NCI-H2029 treated with DMSO at 0.1 percent for 48 hours (cell line): ENCODE data around the gene MAPK8IP1.
A peak's percentile ranks its signal among the peaks of the same experiment; 100 is the strongest.
"Not testable (repeated sequence)": the region's sequence is repeated elsewhere in the genome, so short reads cannot be mapped to it uniquely, and the experiment has no call there.

Source experiments
- DNase-seq: peaks from one replicate; lab custom pipeline; 2025; lab: John Stamatoyannopoulos, UW

Gene MAPK8IP1

DNA sequence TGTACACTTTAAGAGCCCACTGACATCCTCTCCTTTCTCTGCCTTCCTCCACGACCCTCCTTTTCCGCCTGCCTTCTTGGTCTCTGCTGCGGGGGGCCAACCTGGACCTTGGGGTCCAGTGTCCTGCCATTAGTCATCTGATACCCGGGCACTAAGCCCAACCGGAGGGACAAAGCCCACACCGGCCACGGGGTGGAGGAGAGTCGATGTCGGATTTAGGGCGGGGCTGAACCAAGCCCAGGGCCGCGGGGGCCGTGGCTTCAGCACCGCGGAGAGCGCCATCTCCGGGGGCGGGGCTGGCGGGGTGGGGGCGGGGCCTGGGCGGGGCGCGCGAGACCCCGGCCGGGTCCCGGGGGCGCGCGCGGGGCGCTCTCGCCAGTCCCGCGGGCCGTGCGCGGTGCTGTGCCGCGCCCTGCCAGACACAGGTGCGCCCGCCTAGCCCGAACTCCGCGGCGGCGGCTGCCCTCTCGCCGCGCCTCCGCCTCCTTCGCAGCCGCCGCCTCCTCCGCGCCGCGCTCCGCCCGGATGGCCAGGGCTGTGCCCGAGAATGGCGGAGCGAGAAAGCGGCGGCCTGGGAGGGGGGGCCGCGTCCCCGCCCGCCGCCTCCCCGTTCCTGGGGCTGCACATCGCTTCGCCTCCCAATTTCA is at the start of gene MAPK8IP1:
Gene MAPK8IP1 (plus strand): TSS at position 378 of the 647 bp plus-strand sequence. CDS start 170 bp downstream, at position 548.
- no peak for DNase-seq

DNA sequence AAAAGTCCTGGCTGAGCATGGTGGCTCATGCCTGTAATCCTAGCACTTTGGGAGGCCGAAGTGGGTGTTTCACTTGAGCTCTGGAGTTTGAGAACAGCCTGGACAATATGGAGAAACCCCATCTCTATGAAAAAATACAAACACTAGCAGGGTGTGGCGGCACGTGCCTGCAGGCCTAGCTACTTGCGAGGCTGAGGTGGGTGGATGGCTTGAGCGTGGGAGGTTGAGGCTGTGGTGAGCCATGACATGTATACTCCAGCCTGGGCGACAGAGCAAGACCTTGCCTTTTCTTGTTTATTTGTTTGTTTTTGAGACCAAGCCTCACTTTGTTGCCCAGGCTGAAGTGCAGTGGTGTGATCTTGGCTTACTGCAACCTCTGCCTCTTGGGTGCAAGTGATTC is 46.2 kb upstream of the MAPK8IP1 start:
- no peak for DNase-seq

DNA sequence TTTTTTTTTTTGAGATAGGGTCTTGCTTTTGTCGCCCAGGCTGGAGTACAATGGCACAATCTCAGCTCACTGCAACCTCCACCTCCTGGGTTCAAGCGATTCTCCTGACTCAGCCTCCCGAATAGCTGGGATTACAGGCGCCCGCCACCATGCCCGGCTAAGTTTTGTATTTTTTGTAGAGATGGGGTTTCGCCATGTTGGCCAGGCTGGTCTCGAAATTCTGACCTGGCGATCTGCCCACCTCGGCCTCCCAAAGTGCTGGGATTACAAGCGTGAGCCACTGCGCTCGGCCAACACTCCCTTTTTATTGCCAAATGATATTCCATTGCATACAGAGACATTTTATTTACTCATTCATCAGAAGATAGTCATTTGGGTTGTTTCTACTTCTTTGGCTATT is 45.2 kb upstream of the MAPK8IP1 start:
- not testable (repeated sequence) for DNase-seq

DNA sequence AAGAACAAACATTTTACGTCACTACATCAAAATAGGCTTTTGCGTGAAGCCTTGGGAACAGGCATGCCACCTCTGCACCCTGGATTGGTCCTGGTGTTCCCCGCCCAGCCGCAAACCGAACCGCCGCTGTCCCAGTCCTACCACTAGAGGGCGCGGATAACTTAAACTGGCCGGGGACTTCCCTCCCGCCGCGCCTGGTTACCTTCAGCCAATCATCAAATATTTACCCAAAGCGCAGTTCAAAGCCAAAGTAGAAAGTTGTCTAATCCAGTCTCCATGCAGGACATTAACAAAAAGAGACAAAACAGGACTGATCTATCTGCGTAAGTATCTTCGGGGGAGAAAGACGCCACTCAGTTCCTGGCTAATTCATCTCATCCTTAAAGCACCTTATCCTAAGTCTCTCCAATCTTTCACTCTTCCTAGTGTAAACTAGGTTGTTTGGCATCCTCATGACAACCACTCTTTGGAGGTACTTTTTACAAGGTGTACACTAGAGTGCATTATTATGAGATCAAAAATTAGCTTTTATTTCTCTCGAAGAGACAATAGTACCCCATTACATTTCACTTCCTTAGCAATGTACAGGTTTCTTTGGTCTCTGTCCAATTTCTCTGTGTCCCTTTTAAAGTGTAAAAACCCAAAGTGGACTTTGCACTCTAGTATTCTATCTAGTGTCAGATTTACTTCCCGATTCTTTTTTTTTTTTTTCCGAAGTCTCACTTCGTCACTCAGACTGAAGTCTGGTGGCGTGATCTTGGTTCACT is 42.1 kb upstream of the MAPK8IP1 start:
- DNase-seq = peak; percentile 95

DNA sequence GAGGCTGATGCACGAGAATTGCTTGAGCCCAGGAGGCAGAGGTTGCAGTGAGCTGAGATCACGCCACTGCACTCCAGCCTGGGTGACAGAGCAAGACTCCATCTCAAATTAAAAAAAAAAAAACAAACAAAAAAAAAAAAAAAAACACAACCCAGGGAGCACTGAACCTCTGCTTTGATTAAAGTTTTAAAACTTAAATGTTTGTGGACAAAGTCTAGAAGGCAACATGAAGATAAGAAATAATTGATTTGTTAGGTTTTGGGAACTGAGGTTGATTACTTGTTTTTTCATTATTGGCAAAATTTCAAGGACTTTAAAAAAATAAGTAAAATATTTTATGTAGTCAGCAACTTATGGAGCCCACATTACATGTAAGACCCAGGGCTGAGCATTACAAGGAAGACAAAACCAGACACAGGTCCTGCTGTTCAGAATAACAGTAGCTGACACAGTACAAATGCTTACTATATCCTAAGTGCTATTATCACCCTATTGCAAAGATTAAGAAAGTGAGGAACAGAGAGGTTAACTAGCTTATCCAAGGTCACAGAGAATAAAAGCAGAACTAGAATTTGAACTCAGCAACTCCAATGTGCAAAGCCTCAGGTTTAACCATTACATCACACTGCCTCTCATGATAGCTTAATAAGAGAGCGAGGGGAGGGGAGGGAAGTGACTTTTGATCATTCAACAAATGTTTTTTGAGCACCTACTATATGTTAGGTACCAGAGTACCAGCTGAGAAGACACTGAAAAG is 40.5 kb upstream of the MAPK8IP1 start:
- DNase-seq = no peak

DNA sequence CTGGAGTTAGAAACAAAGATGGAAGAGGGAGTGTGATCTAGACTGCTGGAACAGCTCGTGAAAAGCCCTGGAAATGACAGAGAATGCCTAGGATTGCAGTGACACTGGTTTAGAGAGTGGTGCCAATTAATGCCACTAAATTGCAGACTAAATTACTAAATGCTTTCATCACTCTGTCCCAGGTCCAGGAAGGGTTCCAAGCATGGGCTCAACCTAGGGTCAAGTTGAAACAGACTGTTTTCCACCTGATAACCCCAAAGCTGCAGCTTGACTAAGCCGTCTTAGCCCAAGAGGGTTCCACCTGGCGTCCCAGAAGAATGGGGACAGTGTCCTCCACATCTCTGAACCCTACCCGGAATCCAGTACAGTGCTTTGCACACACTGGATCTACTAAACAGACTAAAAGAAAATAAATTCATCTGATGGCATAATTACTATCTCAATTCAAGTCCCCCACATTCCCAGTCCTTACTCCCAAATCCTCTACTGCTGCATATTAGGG is 39.2 kb upstream of the MAPK8IP1 start:
- no peak for DNase-seq

DNA sequence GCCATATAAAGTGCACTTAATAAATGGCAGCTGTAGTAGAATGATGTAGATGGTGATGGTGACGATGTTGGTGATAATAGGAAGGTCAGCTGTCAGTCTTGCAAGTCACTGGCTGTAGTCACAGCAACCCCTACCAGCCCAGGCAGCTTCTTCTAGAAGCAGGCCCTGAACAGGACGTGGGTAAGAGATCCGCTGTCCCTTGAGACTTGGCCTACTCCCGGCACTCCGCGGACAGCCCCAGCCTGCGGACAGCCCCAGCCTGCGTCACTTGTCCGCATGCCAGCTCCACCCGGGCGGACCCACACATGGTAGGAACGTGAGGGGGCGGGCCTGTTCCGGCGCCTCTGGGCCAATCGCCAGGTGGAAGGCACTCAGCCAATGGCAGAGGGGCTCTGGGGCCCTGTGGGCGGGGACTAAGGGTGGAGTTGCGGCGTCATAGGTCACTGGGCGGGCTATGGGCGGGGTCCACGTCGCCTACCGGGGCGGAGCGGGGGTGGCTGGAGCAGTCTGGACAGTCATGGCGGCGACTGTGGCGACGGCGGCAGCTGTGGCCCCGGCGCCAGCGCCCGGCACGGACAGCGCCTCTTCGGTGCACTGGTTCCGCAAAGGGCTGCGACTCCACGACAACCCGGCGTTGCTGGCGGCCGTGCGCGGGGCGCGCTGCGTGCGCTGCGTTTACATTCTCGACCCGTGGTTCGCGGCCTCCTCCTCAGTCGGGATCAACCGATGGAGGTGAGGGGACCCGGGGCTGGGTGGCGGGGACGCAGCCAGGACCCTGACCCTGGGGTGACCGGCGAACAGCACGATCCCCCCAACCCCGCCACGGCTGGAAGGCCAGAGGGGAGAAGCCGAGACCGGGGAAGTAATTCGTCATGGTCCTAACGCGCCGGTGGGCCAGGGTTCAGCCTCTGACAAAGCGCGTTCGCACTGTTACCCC is 38.2 kb upstream of the MAPK8IP1 start, which contains the start of gene CRY2:
Gene CRY2 (plus strand): TSS at position 502 of the 937 bp plus-strand sequence. CDS start 16 bp downstream, at position 518.
- peak; percentile 82 for DNase-seq

DNA sequence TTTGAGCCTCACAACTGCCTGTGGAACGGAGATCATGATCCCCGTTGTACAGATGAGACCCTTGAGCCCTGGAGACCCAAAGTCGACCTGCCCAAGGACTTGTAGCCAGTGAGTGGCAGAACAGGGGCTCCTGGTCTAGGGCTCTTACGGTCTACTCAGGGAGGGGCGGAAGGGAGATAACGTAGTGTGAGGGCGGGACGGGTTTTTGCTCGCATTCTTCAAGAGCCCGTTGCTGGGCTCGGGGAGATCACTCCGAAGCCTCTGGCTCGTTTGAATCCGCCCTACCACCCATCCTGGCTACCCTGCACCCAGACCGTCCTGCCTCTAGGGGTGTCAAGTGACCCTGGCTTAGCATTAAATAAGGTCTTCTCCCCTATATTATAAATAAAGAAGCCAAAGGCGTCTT is 37.5 kb upstream of the MAPK8IP1 start:
- peak; percentile 17 for DNase-seq

DNA sequence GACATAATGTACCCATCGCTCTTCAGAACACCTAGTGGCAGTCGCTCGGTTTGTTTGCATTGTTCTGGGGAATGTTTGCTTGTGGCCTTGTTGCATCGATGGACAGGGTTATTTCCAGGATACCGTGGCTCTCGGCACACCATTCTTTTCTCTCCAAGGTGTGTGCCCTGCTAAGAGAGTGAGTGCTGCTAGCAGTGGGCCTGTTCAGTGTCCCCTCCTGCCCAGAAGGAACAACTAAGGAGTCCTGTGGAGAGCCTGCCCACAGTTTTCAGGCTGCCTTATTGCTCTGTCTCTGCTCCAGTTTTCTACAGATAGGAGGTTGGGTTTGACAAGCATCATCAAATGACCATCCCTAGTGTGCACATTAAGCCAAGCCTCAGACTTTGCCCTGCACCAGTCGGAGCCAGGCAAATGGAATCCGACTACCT is 36.8 kb upstream of the MAPK8IP1 start:
- DNase-seq = peak; percentile 35

DNA sequence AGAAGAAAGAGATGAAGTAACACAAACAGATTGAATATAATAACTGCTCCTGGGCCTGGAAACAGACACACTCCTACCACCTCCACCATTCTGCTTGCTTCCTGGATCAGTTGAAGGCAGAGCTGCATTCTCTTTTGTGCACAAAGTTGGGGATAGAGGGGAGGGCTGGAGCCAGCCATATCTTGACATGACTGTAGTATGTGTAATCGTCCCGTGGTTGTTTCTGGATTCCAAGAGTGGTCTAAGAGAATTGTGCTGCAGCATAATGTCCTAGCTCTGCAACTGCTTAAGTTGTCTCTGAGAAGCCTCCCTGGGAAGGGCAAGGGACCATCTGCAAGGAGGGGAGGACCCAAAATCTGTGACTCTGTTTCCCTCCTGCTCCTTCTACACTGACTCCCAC is 35.0 kb upstream of the MAPK8IP1 start:
- DNase-seq = no peak

DNA sequence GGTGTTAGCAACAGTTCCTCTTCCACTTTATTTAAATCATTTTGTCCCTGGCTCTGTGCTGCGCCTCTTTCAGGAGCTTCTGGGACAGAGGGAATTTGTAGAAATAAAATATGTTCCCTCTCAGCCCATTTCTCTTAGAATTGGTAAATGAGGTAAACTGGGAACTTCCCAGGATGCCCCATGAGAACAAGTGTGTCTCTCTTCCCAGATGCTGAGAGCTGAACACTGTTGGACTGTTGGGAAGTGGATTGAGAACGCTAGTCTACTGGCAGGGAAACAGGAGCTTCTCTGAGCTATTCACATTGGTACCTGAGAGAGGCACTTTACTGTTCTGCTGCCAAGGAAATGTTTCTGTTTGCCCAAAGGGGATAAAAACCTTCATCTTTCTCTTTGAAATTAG is 34.2 kb upstream of the MAPK8IP1 start:
- no peak for DNase-seq

DNA sequence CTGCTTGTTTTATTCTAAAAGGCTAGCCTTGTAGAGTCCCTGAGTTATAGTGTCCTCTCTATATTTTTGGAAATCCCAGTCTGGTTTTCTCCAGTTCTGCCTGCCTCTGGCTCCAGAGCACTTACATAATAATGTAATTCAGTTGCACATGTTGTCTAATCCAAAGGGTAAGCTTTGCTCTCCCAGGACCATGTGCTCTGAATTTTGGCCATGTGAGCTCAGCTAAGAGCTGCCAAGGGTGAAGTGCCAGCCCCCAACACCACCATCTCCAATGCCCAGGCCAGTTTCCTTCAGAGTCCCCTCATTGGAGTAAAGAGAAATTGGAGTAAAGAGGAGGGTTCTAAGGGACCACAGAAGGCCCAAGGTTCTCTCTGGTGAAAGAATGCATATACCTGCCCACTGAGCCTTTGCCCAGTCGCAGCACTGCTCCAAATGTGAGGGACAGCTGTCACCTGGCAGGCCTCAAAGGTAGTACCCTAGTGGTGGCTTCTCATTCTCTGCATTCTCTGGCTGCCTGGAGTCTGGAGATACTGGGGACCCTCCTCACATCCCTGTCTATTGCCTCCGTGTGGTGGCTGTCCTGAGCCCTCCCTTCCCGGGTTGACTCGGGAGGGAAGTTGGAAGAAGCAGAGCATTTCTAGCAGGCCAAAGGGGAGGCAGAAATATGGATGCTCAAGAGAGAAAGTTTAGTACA is 33.3 kb upstream of the MAPK8IP1 start:
- no peak for DNase-seq

DNA sequence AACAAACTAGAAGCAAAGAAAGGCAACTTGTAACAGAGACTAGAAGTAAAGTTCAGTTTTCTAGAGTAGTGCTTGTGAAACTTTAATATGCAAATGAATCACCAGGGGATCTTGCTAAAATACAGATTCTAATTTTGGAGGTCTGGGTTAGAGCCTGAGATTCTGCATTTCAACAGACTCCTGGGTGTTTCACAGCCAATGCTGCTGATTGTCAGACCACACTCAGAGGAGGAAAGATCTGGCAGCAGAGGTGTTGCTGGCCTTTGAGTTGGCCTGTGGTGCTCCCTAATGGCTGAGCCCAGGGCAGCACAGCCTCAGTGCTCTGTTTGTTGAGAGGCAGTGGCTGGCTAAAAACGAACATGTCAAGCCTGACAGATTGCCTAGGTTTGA is 32.7 kb upstream of the MAPK8IP1 start:
- no peak for DNase-seq

DNA sequence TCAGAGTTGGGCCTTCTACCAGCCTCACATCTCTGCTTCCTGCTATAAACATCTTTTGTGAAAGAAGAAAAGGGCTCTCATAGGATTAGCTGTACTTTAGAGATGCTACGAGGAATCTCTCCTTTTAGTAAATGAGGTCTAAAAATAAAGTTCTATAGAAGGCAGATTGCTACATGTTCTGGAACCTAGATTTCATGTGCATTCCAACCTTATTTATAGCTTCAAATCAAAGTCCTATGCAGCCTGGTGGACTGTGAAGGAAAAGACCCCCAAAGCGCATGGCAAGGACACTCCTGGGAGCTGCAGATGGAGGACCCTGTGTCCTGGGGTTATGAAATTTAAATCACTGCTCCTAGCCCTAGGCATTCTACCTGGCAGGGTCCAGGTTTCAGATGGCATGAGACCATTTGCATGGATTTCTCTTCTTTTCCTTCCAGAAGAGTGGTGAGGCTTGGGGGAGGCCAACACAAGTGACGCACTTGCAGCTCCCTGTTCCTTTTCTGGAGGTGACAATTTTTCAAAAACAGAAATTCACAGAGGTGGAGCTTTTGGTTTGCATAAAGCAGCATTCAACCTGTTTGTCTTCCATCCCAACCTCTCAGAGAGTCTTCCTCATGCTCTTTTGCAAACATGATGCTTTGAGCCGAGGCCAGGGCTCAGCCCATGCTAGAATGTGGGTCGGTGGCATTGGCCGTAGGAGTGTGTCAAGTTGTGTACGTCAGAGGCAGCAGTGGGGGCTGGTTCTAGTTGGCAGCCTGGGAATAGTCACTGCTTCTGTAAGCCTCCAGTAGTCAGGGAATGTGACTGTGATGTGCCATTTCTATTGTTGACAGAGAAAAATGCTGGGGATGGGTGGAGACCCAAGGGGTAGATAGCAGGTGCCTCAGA is 31.9 kb upstream of the MAPK8IP1 start:
- DNase-seq = no peak

DNA sequence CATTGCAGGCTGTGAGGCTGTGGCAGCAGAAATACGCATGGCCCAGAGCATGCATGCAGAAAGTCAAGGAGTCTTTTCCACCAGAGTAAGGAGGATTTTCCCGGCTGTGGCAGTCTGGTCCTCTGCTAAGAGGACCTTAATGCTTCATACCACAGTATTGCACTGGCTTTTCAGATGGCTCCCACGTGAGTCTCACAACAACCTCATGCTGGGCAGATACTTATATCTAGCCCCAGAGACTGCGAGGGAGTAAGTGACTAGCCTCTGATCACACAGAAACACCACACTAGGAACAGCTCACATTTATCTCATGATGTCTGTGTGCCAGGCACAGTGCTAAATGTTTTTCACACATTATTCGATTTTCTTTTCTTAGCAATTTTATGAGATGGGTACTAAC is 30.1 kb upstream of the MAPK8IP1 start:
- no peak for DNase-seq

DNA sequence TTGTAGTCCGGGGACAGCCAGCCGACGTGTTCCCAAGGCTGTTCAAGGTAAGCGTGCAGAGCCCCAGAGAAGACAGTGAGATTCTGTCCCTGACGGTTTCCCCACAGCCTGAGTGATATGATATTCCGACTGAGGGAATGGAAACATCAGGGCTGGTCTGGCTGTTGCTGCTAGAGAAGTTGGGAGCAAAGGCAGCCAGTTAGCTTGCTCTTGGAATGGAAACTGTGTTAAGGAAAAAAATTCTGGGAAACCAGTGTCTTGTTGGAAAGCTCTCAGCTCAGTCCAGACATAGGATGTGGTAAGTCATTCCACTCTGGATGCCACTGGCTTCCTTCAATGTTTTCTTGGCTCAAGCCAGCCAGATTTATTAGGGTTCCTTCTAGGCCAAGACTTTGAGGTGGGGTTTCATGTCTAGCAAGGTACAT is 29.4 kb upstream of the MAPK8IP1 start:
- DNase-seq = no peak

DNA sequence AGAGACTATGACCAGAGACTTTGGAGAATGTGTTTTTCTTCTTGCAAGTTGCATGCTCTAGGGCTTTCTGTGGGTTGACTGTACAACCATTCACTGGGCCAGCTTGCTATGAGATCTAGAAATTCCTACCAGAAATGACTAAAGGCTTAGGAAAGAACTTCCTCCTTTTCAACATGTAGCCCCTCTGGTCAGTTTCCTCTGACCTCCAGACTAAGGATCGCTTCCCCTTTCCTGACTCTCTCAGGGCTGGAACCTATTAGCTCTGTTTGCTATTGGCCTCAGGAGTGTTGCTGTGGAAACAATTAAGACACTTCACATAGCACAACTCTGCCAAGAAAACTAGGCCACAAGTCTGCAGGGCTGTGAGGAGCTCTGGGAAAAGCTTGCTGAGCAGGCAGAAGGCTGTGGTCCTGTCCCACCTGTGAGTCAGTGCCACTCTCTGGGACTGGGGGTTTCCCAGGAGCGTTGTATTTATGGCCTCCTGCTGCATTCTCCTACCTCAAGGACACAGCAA is 27.4 kb upstream of the MAPK8IP1 start:
- peak; percentile 59 for DNase-seq

DNA sequence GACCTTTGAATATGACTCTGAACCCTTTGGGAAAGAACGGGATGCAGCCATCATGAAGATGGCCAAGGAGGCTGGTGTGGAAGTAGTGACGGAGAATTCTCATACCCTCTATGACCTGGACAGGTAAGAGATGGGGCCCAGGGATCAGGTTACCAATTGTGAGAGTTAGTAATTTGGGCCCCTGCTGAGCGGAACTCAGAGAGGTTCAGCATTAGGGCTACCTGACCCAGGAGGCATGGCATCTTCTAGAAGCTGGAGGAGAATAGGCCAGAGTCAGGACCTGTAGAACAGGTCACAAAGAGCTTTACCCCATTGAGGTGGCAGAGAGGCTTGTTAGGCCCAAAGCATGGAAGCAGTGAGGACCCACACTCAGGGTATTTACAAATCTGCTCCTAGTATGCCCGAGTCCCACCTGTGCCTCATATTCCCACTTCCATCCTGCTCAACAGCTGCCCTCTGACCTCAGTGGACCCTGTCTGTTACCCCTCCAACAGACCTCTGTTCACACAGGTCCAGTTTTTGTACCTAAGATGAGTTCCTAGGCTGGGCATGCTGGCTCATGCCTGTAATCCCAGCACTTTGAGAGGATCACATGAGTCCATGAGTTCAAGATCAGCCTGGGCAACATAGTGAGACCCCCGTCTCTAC is 26.6 kb upstream of the MAPK8IP1 start:
- no peak for DNase-seq

DNA sequence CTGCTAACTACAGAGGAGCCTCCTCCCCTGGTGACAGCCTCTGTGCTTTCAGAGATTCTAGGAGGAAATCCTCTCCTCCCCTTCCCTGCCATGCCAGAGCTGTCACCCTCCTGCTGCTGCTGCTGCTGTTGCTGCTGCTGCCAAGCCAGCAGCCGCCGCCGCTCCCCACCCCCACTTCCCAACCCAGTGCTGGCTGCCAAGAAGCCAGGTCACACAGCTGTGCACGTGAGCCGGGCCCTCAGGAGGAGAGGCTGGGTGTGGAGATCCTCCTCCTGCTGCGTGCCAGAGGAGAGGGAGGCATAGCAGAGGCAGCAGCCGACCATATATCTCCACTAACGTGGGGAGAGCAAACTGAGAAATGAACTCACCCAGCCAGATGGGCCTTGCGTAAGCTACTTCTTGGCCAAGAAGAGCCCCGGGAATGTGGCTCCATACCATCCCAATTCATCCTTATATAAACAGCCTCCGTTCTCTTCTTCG is 25.8 kb upstream of the MAPK8IP1 start:
- DNase-seq = peak; percentile 69
